HEK293 (cell line): ENCODE results near the gene USP5.

ENCODE experiments used
- SETDB1 ChIP-seq: IDR thresholded peaks from one replicate; pipeline ENCODE4 v1.6.1; 2017; ENCODE audit warnings: mild to moderate bottlenecking, low read length, moderate library complexity, mixed read lengths; ENCODE audit not compliant: insufficient read length
- TCF7L2 ChIP-seq: IDR thresholded peaks from 2 replicates; pipeline ENCODE4 v1.6.1; 2011; ENCODE audit warnings: low read depth, mild to moderate bottlenecking, inconsistent platforms, low read length, moderate library complexity, borderline replicate concordance
- ZNF138 ChIP-seq: fragments of 450-650 bp; formaldehyde crosslinking; IDR thresholded peaks from 2 replicates; pipeline ENCODE4 v1.5.1; 2016; ENCODE audit warnings: missing biosample characterization, missing genetic modification characterization, borderline replicate concordance
- ZNF214 ChIP-seq: fragments of 450-650 bp; formaldehyde crosslinking; IDR thresholded peaks from 2 replicates; pipeline ENCODE4 v1.5.1; 2017; ENCODE audit warnings: missing biosample characterization, mild to moderate bottlenecking, missing genetic modification characterization, borderline replicate concordance
- TF ChIP-seq, protein P1 (sequence below): fragments of 450-650 bp; formaldehyde crosslinking; IDR thresholded peaks from 2 replicates; pipeline ENCODE4 v1.5.1; 2016; ENCODE audit warnings: missing biosample characterization, missing genetic modification characterization
- TF ChIP-seq, protein P2 (sequence below): fragments of 450-650 bp; formaldehyde crosslinking; IDR thresholded peaks from 2 replicates; pipeline ENCODE4 v1.5.1; 2016; ENCODE audit warnings: missing biosample characterization, missing genetic modification characterization
- TF ChIP-seq, protein P3 (sequence below): fragments of 450-650 bp; formaldehyde crosslinking; IDR thresholded peaks from 2 replicates; pipeline ENCODE4 v1.5.1; 2016; ENCODE audit warnings: missing biosample characterization, missing genetic modification characterization, borderline replicate concordance
- TF ChIP-seq, protein P4 (sequence below): fragments of 450-650 bp; formaldehyde crosslinking; IDR thresholded peaks from 2 replicates; pipeline ENCODE4 v1.5.1; 2016; ENCODE audit warnings: missing biosample characterization, missing genetic modification characterization

DNA sequence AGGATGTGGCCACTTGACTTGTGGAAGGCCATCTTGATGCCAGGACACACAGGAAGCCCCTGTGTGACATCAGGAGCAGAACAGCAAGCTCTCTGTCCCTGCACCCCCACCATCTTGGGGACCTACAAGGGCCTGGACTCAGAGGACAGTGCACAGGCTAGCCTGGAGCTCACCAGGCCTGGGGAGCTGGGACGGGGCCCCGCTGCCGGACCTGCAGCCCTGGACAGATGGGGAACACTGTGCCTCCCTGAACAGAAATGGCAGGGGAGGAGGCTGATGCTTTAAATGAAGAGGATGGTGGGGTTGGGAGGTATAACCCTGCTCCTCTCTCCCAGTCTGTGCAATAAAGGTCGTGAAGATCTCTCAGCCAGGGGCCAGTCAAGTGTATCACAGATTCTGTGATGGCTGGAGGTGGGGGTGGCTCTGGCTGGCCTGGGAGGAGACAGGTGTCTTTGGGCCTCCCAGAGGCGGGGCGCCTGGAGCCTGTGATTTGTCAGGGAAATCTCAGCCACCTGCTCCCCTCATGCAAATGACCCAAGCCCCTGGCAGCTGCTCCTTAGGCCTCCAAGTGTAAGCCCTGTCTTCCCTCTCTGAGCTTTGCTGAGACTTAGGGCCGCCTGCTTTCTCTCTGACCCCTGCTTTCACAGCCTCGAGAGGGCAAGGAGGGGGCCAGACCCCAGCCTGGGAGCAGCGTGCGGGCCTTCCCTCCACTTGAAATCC, 12.3 kb upstream of the USP5 start:
- TF ChIP-seq, protein P1, sequence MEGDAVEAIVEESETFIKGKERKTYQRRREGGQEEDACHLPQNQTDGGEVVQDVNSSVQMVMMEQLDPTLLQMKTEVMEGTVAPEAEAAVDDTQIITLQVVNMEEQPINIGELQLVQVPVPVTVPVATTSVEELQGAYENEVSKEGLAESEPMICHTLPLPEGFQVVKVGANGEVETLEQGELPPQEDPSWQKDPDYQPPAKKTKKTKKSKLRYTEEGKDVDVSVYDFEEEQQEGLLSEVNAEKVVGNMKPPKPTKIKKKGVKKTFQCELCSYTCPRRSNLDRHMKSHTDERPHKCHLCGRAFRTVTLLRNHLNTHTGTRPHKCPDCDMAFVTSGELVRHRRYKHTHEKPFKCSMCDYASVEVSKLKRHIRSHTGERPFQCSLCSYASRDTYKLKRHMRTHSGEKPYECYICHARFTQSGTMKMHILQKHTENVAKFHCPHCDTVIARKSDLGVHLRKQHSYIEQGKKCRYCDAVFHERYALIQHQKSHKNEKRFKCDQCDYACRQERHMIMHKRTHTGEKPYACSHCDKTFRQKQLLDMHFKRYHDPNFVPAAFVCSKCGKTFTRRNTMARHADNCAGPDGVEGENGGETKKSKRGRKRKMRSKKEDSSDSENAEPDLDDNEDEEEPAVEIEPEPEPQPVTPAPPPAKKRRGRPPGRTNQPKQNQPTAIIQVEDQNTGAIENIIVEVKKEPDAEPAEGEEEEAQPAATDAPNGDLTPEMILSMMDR (tag by site-specific recombination): no peak
- TF ChIP-seq TCF7L2: no peak
- TF ChIP-seq ZNF138 (tag by site-specific recombination): no peak
- TF ChIP-seq SETDB1: no peak
- no peak for TF ChIP-seq ZNF214 (tag by site-specific recombination)
- TF ChIP-seq, protein P2, sequence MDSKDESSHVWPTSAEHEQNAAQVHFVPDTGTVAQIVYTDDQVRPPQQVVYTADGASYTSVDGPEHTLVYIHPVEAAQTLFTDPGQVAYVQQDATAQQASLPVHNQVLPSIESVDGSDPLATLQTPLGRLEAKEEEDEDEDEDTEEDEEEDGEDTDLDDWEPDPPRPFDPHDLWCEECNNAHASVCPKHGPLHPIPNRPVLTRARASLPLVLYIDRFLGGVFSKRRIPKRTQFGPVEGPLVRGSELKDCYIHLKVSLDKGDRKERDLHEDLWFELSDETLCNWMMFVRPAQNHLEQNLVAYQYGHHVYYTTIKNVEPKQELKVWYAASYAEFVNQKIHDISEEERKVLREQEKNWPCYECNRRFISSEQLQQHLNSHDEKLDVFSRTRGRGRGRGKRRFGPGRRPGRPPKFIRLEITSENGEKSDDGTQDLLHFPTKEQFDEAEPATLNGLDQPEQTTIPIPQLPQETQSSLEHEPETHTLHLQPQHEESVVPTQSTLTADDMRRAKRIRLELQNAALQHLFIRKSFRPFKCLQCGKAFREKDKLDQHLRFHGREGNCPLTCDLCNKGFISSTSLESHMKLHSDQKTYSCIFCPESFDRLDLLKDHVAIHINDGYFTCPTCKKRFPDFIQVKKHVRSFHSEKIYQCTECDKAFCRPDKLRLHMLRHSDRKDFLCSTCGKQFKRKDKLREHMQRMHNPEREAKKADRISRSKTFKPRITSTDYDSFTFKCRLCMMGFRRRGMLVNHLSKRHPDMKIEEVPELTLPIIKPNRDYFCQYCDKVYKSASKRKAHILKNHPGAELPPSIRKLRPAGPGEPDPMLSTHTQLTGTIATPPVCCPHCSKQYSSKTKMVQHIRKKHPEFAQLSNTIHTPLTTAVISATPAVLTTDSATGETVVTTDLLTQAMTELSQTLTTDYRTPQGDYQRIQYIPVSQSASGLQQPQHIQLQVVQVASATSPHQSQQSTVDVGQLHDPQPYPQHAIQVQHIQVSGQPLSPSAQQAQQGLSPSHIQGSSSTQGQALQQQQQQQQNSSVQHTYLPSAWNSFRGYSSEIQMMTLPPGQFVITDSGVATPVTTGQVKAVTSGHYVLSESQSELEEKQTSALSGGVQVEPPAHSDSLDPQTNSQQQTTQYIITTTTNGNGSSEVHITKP: no peak
- TF ChIP-seq, protein P3, sequence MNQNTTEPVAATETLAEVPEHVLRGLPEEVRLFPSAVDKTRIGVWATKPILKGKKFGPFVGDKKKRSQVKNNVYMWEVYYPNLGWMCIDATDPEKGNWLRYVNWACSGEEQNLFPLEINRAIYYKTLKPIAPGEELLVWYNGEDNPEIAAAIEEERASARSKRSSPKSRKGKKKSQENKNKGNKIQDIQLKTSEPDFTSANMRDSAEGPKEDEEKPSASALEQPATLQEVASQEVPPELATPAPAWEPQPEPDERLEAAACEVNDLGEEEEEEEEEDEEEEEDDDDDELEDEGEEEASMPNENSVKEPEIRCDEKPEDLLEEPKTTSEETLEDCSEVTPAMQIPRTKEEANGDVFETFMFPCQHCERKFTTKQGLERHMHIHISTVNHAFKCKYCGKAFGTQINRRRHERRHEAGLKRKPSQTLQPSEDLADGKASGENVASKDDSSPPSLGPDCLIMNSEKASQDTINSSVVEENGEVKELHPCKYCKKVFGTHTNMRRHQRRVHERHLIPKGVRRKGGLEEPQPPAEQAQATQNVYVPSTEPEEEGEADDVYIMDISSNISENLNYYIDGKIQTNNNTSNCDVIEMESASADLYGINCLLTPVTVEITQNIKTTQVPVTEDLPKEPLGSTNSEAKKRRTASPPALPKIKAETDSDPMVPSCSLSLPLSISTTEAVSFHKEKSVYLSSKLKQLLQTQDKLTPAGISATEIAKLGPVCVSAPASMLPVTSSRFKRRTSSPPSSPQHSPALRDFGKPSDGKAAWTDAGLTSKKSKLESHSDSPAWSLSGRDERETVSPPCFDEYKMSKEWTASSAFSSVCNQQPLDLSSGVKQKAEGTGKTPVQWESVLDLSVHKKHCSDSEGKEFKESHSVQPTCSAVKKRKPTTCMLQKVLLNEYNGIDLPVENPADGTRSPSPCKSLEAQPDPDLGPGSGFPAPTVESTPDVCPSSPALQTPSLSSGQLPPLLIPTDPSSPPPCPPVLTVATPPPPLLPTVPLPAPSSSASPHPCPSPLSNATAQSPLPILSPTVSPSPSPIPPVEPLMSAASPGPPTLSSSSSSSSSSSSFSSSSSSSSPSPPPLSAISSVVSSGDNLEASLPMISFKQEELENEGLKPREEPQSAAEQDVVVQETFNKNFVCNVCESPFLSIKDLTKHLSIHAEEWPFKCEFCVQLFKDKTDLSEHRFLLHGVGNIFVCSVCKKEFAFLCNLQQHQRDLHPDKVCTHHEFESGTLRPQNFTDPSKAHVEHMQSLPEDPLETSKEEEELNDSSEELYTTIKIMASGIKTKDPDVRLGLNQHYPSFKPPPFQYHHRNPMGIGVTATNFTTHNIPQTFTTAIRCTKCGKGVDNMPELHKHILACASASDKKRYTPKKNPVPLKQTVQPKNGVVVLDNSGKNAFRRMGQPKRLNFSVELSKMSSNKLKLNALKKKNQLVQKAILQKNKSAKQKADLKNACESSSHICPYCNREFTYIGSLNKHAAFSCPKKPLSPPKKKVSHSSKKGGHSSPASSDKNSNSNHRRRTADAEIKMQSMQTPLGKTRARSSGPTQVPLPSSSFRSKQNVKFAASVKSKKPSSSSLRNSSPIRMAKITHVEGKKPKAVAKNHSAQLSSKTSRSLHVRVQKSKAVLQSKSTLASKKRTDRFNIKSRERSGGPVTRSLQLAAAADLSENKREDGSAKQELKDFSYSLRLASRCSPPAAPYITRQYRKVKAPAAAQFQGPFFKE: no peak
- TF ChIP-seq, protein P4, sequence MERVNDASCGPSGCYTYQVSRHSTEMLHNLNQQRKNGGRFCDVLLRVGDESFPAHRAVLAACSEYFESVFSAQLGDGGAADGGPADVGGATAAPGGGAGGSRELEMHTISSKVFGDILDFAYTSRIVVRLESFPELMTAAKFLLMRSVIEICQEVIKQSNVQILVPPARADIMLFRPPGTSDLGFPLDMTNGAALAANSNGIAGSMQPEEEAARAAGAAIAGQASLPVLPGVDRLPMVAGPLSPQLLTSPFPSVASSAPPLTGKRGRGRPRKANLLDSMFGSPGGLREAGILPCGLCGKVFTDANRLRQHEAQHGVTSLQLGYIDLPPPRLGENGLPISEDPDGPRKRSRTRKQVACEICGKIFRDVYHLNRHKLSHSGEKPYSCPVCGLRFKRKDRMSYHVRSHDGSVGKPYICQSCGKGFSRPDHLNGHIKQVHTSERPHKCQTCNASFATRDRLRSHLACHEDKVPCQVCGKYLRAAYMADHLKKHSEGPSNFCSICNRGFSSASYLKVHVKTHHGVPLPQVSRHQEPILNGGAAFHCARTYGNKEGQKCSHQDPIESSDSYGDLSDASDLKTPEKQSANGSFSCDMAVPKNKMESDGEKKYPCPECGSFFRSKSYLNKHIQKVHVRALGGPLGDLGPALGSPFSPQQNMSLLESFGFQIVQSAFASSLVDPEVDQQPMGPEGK (tag by site-specific recombination): no peak
